Limb (tissue), 2 donors: ENCODE results near the gene PIK3C3.
"Not testable (repeated sequence)": the region's sequence is repeated elsewhere in the genome, so short reads cannot be mapped to it uniquely, and the experiment has no call there.

Experiments
- DNase-seq, 2 donors: peaks; one replicate each; pipeline ENCODE4 v3.0.0-alpha.2; 2016; ENCODE audit errors: extremely low spot score in 2 of 2

Gene PIK3C3

GRCh38 chr18:42072407-42072806 lies 117.4 kb downstream of the PIK3C3 start:
- no peak for DNase-seq

GRCh38 chr18:42074704-42075103 lies 119.7 kb downstream of the PIK3C3 start:
- no peak for DNase-seq

- DNase-seq: no peak
Observed at GRCh38 chr18:42078711-42079110, 123.7 kb downstream of the PIK3C3 start.

- no peak for DNase-seq
Observed at GRCh38 chr18:42080340-42080739, 125.3 kb downstream of the PIK3C3 start.

- no peak for DNase-seq
Observed at GRCh38 chr18:42082415-42083234, 127.6 kb downstream of the PIK3C3 start.

- DNase-seq: no peak
Observed at GRCh38 chr18:42086288-42086687, 131.3 kb downstream of the PIK3C3 start.

GRCh38 chr18:42087235-42087634 lies 132.2 kb downstream of the PIK3C3 start:
- DNase-seq: no peak

- no peak for DNase-seq
Observed at GRCh38 chr18:42087876-42088275, 132.8 kb downstream of the PIK3C3 start.

GRCh38 chr18:42092848-42093247 lies 137.8 kb downstream of the PIK3C3 start:
- DNase-seq: no peak

GRCh38 chr18:42094875-42095274 lies 139.8 kb downstream of the PIK3C3 start:
- DNase-seq: no peak

GRCh38 chr18:42095732-42096377 lies 140.8 kb downstream of the PIK3C3 start:
- DNase-seq: no peak

- no peak for DNase-seq
Observed at GRCh38 chr18:42100248-42100647, 145.2 kb downstream of the PIK3C3 start.

GRCh38 chr18:42100911-42101310 lies 145.9 kb downstream of the PIK3C3 start:
- DNase-seq: no peak

- DNase-seq: no peak
Observed at GRCh38 chr18:42105394-42105793, 150.4 kb downstream of the PIK3C3 start.

GRCh38 chr18:42106784-42107183 lies 151.8 kb downstream of the PIK3C3 start:
- DNase-seq: no peak

- no peak for DNase-seq
Observed at GRCh38 chr18:42107287-42107686, 152.3 kb downstream of the PIK3C3 start.

- no peak for DNase-seq
Observed at GRCh38 chr18:42107691-42108450, 152.8 kb downstream of the PIK3C3 start.

- DNase-seq: not testable (repeated sequence)
Observed at GRCh38 chr18:42112147-42112546, 157.1 kb downstream of the PIK3C3 start.

GRCh38 chr18:42112657-42113420 lies 157.8 kb downstream of the PIK3C3 start:
- no peak for DNase-seq

GRCh38 chr18:42113529-42114191 lies 158.6 kb downstream of the PIK3C3 start:
- no peak for DNase-seq
